ENCODE results near the gene CTDSP1. TPM values are rescaled to one million over a fixed set of nuclear protein-coding genes. Genes with fewer than 3 reads are reported as not detected.

Gene CTDSP1
- total RNA-seq, 2 donors from 2014 or later: 8.1 to 86.8 TPM

- H3K27ac Mint-ChIP-seq: peak overlapping the region in 1 of 2 donors; percentile 82
- no peaks in the 10 kb centered on the region for H3K9me3 Mint-ChIP-seq
- H3K36me3 Mint-ChIP-seq: no peaks in the 10 kb centered on the region
- DNase-seq (ENCODE audit: low spot score in 2 of 2) (no peak), ATAC-seq (no peak)
Observed at GRCh38 chr2:218405086-218405745, 5.5 kb downstream of the CTDSP1 start.

DNA sequence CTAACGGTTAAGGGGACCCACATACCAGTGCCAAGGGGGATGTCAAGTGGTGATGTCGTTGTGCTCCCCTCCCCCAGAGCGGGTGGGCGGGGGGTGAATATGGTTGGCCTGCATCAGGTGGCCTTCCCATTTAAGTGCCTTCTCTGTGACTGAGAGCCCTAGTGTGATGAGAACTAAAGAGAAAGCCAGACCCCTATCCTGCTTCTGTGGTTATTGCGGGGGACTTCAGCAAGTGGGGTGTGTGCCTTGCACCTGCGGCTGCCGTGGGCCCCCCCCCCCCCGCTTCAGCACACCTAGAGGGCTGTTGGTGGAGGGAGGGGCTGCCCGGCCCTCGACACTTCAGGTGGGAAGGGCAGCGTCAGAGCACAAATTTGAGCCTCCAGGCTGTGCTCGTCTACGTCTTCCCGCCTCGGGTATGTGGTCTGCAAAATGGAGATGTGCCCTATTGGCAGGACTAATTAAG, 6.1 kb downstream of the CTDSP1 start:
- peak overlapping the region; percentile 72 to 82 for H3K27ac Mint-ChIP-seq
- H3K36me3 Mint-ChIP-seq: no peaks in the 10 kb centered on the region
- ATAC-seq: peak in 1 of 2 donors; percentile 1
- H3K9me3 Mint-ChIP-seq: no peaks in the 10 kb centered on the region
- peak in 1 of 2 donors; percentile 14 for DNase-seq (ENCODE audit: low spot score in 2 of 2)

- no peaks in the 10 kb centered on the region for H3K36me3 Mint-ChIP-seq
- ATAC-seq (peak; percentile 83 to 90), DNase-seq (ENCODE audit: low spot score in 2 of 2) (peak; percentile 87 to 93)
- peak overlapping the region; percentile 82 to 90 for H3K27ac Mint-ChIP-seq
- H3K9me3 Mint-ChIP-seq: no peaks in the 10 kb centered on the region
Observed at GRCh38 chr2:218406209-218406948, 6.7 kb downstream of the CTDSP1 start.

DNA sequence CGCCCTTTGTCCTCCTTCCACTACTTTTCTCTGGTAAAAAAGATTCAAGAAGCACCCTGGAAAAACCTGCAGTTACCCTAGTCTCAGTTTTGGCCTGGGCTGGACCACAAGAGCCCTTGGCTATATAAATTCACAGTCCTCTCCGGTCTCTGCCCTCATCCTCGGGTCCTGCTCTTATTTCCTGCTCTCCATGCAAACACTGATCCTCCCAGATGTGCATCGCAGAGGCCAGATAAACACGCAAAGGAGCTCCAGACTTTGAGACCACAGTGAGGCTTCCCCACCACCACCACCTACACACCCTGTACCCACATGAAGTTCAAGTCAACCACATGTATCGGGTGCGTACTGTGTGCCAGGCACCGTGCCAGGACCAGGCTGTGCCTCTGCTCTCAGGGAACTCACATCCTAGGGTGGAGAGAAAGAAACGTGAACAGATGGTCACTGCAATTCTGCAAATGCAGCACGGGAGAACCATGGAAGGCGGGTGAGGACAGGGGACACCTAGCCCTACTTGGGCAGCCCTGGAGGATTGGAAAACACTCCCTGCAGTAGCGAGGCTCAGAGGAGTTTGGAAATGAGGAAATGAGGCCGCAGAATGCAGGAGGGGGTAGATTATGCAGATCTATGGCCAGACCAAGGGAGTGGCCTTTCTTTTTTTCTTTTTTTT, 7.4 kb downstream of the CTDSP1 start:
- Mint-ChIP-seq H3K27ac (peak overlapping the region; percentile 80 to 90), H3K9me3 (no peaks in the 10 kb centered on the region), H3K36me3 (no peaks in the 10 kb centered on the region)
- ATAC-seq: peak; percentile 29 to 62
- peak; percentile 56 to 84 for DNase-seq (ENCODE audit: low spot score in 2 of 2)

DNA sequence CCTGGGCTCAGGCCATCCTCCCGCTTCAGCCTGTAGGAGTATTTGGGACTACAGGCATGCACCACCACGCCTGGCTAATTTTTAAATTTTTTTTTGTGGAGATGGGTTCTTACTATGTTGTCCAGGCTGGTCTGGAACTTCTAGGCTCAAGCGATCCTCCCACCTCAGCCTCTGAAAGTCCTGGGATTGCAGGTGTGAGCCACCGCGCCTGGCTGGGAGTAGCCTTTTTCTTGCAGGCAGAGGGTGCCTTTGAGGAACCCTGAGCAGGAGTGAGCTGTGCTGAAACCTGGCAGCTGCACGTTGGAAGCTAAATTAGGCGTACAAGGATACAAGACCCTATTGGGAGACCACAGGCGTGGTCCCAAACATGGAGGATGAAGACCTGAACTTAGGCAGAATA, 8.0 kb downstream of the CTDSP1 start:
- Mint-ChIP-seq H3K27ac (peak overlapping the region in 1 of 2 donors; percentile 80), H3K36me3 (no peaks in the 10 kb centered on the region), H3K9me3 (no peaks in the 10 kb centered on the region)
- DNase-seq (ENCODE audit: low spot score in 2 of 2) (no peak), ATAC-seq (no peak)

DNA sequence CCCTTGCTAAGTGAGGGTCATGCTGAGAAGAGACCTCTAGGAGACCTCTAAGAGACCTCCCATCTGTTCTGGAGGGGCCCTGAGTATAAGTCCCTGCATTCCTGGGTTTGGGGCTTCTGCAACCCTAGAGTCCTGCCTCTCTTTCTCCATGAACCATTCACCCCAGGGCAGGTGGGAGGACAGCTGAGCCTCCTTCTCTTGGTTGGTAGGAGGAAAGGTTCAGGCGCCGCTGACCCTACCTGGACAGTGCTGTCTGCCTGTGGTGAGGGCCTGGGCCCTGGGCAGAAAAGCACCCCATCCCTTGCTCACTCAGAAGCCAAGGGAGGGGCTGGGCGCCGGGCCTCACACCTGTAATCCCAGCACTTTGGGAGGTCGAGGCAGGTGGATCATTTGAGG, 18.7 kb downstream of the CTDSP1 start:
- H3K36me3 Mint-ChIP-seq: no peaks in the 10 kb centered on the region
- DNase-seq (ENCODE audit: low spot score in 2 of 2) (no peak), ATAC-seq (no peak)
- H3K27ac Mint-ChIP-seq: no peak overlapping the region
- H3K9me3 Mint-ChIP-seq: no peaks in the 10 kb centered on the region

GRCh38 chr2:218418717-218419458, 19.2 kb downstream of the CTDSP1 start, which contains the start of gene VIL1:
Gene VIL1, plus strand, starts transcription at chr2:218419123. Its CDS starts 4,656 bp downstream, at chr2:218423779.
- H3K36me3 Mint-ChIP-seq: no peaks in the 10 kb centered on the region
- no peaks in the 10 kb centered on the region for H3K9me3 Mint-ChIP-seq
- H3K27ac Mint-ChIP-seq: no peak within 1 kb of the TSS
- DNase-seq (ENCODE audit: low spot score in 2 of 2): no peak
- no peak for ATAC-seq

DNA sequence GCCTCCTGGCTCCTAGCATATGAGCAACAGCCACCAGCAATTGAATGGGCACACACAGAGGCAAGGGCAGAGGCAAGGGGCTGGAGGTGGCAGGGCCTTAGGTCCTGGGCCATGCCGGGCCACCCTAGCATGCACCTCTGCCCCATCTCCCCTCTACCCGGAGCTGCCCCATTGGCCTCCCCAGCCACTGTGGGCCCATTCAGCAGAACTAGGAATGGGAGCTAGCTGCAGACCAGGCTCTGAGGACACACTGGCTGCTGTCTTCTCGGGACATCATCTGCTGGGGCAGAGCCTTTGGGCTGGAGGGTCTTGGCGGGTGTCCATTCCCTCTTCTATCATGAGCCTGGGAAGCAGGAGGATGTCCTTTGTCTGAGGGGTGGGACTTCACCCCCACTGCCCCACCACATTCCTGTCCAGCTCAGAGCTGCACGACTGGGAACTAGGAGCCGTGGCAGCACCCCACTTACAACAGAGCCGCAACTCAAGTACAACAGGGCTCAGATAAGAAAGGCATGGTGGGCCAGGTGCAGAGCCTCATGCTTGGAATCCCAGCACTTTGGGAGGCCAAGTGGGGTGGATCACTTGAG, 20.1 kb downstream of the CTDSP1 start:
- DNase-seq (ENCODE audit: low spot score in 2 of 2) (no peak), ATAC-seq (no peak)
- H3K9me3 Mint-ChIP-seq: no peaks in the 10 kb centered on the region
- H3K27ac Mint-ChIP-seq: no peak overlapping the region
- no peaks in the 10 kb centered on the region for H3K36me3 Mint-ChIP-seq

GRCh38 chr2:218421027-218421426, 21.4 kb downstream of the CTDSP1 start:
- H3K27ac Mint-ChIP-seq: peak overlapping the region in 1 of 2 donors; percentile 75
- no peaks in the 10 kb centered on the region for H3K9me3 Mint-ChIP-seq
- ATAC-seq: no peak
- no peaks in the 10 kb centered on the region for H3K36me3 Mint-ChIP-seq
- DNase-seq (ENCODE audit: low spot score in 2 of 2): no peak

GRCh38 chr2:218422403-218423086, 22.9 kb downstream of the CTDSP1 start:
- DNase-seq (ENCODE audit: low spot score in 2 of 2): no peak
- ATAC-seq: peak in 1 of 2 donors; percentile 16
- no peaks in the 10 kb centered on the region for H3K9me3 Mint-ChIP-seq
- H3K27ac Mint-ChIP-seq: no peak overlapping the region
- H3K36me3 Mint-ChIP-seq: no peaks in the 10 kb centered on the region

GRCh38 chr2:218423584-218423983, 23.9 kb downstream of the CTDSP1 start:
- no peaks in the 10 kb centered on the region for H3K9me3 Mint-ChIP-seq
- H3K36me3 Mint-ChIP-seq: no peaks in the 10 kb centered on the region
- DNase-seq (ENCODE audit: low spot score in 2 of 2) (no peak), ATAC-seq (no peak)
- H3K27ac Mint-ChIP-seq: peak overlapping the region in 1 of 2 donors; percentile 34

- DNase-seq (ENCODE audit: low spot score in 2 of 2) (no peak), ATAC-seq (no peak)
- Mint-ChIP-seq H3K9me3 (no peaks in the 10 kb centered on the region), H3K27ac (no peak overlapping the region), H3K36me3 (no peaks in the 10 kb centered on the region)
Observed at GRCh38 chr2:218425531-218425930, 25.9 kb downstream of the CTDSP1 start.

- DNase-seq (ENCODE audit: low spot score in 2 of 2) (no peak), ATAC-seq (no peak)
- Mint-ChIP-seq H3K27ac (no peak overlapping the region), H3K9me3 (no peaks in the 10 kb centered on the region), H3K36me3 (no peaks in the 10 kb centered on the region)
Observed at GRCh38 chr2:218427741-218428140, 28.1 kb downstream of the CTDSP1 start.

DNA sequence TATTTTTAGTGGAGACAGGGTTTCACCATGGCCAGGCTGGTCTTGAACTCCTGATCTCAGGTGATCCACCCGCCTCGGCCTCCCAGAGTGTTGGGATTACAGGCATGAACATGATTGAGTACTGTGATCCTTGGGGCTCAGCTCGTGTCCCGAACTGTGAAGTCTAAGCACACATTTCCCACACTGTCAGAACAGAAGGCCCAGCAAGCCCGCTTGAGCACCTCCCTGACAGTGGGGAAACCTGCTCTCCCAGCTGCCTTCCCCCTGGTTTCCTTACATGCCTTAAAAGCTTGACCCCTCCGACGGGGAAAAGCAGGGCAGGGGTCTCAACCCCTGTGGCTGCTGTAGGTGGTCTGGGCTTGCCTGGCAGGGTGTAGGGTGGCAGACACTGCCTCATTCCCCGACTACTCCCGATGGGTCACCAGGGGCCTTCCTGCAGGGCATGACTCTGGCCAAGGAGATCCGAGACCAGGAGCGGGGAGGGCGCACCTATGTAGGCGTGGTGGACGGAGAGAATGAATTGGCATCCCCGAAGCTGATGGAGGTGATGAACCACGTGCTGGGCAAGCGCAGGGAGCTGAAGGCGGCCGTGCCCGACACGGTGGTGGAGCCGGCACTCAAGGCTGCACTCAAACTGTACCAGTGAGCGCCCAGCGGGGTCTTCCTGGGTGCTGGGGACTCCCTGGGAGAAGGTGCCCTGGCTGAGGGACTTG, 29.3 kb downstream of the CTDSP1 start:
- H3K27ac Mint-ChIP-seq: no peak overlapping the region
- no peaks in the 10 kb centered on the region for H3K36me3 Mint-ChIP-seq
- DNase-seq (ENCODE audit: low spot score in 2 of 2): no peak
- ATAC-seq: no peak
- no peaks in the 10 kb centered on the region for H3K9me3 Mint-ChIP-seq

DNA sequence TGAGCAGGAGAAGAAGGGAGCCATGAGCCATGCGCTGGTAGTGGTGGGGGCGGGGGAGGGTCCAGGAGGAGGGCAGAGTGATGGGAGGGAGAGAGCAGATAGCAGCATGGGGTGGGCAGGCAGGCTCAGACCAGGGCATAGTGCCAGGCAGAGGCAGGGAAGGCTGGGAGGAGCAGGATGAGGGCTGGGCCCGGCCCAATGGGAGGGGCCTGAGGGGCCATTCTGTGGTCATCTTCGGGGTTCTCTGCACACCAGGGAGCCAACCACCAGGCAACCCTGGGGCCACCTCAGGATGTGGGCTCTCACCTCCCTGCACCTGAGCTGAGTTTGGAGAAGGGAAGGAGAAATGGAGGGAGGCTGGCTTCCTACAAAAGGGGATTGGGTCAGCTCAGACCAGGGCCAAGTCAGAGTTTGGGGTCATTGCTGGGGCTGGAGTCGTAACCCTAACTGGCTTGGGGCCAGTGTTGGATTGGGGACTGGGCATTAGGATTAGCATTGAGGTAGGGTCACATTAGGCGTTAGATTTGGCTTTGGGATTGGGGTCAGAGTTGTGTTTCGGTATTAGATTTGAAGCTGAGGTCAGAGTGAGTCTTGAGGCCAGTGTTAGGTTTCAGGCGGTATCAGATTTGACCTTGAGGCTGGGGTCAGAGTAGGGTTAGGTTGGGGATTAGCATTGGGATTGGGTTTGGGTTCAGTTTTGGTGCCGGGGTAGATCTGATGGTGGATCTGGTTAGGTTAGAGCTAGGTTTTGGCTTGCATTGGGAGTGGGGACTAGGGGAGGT, 30.4 kb downstream of the CTDSP1 start:
- no peaks in the 10 kb centered on the region for H3K9me3 Mint-ChIP-seq
- no peaks in the 10 kb centered on the region for H3K36me3 Mint-ChIP-seq
- DNase-seq (ENCODE audit: low spot score in 2 of 2) (no peak), ATAC-seq (no peak)
- no peak overlapping the region for H3K27ac Mint-ChIP-seq

Data from activated naive CD4-positive, alpha-beta T cell treated with anti-CD3 and anti-CD28 coated beads, Interleukin-2, amount 50 U/mL, for 72 hours (primary cell).